Endothelial cell (in vitro differentiated cells): ENCODE data around the gene VAT1. TPM values are rescaled to one million over a fixed set of nuclear protein-coding genes. Genes with fewer than 3 reads are reported as not detected.
"Not testable (repeated sequence)": the region's sequence is repeated elsewhere in the genome, so short reads cannot be mapped to it uniquely, and the experiment has no call there.

ENCODE experiments used
- DNase-seq: peaks from one replicate; pipeline ENCODE4 v3.0.0; 2021; ENCODE audit warnings: low spot score
- H3K27ac Mint-ChIP-seq: one replicate; pipeline ENCODE4 v1.8.0; 2021; ENCODE audit warnings: mixed read lengths, inconsistent platforms; ENCODE audit not compliant: unreplicated experiment
- H3K27me3 Mint-ChIP-seq: one replicate; pipeline ENCODE4 v1.8.0; 2021; ENCODE audit warnings: mild to moderate bottlenecking, moderate library complexity, mixed read lengths, inconsistent platforms; ENCODE audit not compliant: unreplicated experiment
- H3K36me3 Mint-ChIP-seq: one replicate; pipeline ENCODE4 v1.8.0; 2021; ENCODE audit warnings: mild to moderate bottlenecking, low read depth, mixed read lengths, inconsistent platforms; ENCODE audit not compliant: unreplicated experiment
- H3K4me1 Mint-ChIP-seq: one replicate; pipeline ENCODE4 v1.8.0; 2021; ENCODE audit warnings: mild to moderate bottlenecking, mixed read lengths, inconsistent platforms; ENCODE audit not compliant: unreplicated experiment
- H3K4me3 Mint-ChIP-seq: one replicate; pipeline ENCODE4 v1.8.0; 2021; ENCODE audit warnings: mild to moderate bottlenecking, mixed read lengths, inconsistent platforms; ENCODE audit not compliant: unreplicated experiment
- H3K9me3 Mint-ChIP-seq: one replicate; pipeline ENCODE4 v1.8.0; 2021; ENCODE audit warnings: mixed read lengths, inconsistent platforms; ENCODE audit not compliant: unreplicated experiment
- total RNA-seq: library from RNA; stranded (reverse); fragmentation: NEBNext Ultra II Directional; extraction: Animal tissue kit (Norgen Biotek cat#: 25700); gene quantifications from one replicate; pipeline ENCODE4 v1.2.1, GENCODE V29; 2021; ENCODE audit not compliant: unreplicated experiment
- TF ChIP-seq, protein P1 (sequence below): fragments of 200-600 bp; sonication (generic); IDR thresholded peaks from one replicate; pipeline ENCODE4 v1.5.0; 2021; ENCODE audit warnings: antibody characterized with exemption; ENCODE audit not compliant: unreplicated experiment

Gene VAT1
- total RNA-seq, 1 donor from 2014 or later = 460 TPM

DNA sequence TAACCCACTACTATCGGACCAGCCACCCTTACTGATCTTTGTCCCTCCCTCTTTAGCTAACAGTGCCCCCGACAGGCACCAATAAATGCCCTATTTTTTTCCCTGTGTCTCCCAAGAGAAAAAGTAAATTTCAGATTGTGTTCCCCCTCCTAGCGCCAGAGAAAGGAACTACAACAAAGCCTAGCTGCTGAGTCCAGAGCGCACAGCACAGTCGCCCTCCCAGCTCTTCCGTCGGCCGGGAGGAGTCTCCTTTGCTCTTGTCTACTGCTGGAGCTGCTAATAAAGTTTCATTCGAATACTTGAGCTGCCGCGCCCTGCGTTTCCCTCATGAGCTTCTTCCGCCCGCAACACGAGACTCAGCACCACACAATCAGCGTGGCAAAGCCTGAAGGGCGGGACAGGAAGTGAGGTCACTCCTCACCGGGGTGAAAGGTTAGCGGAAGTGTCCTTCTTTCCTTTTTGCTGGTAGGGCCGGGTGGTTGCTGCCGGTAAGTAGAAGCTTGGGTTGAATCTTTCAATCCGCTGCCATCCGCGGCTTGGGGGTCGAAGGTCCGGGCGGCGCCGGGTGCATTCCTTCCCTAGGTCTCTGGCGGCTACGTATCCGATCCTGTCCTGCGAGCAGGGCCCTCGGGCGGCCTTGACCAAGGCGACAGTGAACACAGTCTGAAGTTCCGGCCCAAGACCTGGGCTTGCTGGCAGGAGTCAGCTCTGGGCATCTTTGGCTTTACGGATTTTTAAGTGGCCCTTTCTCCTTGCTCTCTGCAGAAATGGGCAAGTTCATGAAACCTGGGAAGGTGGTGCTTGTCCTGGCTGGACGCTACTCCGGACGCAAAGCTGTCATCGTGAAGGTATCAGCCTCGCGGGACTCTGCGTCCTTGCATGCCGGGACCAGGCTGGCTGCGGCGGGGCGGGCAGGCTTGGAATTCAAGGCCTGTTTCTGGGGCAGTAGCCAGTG lies 23.9 kb downstream of the VAT1 start, which contains the start of gene RPL27:
Gene RPL27, plus strand, starts transcription at position 436 of the 955 bp plus-strand sequence. Its CDS starts 332 bp downstream, at position 768.
- TF ChIP-seq, protein P1, sequence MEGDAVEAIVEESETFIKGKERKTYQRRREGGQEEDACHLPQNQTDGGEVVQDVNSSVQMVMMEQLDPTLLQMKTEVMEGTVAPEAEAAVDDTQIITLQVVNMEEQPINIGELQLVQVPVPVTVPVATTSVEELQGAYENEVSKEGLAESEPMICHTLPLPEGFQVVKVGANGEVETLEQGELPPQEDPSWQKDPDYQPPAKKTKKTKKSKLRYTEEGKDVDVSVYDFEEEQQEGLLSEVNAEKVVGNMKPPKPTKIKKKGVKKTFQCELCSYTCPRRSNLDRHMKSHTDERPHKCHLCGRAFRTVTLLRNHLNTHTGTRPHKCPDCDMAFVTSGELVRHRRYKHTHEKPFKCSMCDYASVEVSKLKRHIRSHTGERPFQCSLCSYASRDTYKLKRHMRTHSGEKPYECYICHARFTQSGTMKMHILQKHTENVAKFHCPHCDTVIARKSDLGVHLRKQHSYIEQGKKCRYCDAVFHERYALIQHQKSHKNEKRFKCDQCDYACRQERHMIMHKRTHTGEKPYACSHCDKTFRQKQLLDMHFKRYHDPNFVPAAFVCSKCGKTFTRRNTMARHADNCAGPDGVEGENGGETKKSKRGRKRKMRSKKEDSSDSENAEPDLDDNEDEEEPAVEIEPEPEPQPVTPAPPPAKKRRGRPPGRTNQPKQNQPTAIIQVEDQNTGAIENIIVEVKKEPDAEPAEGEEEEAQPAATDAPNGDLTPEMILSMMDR = peak; percentile 88
- H3K4me1 Mint-ChIP-seq = peaks cover 31% of the 10 kb centered on the region

DNA sequence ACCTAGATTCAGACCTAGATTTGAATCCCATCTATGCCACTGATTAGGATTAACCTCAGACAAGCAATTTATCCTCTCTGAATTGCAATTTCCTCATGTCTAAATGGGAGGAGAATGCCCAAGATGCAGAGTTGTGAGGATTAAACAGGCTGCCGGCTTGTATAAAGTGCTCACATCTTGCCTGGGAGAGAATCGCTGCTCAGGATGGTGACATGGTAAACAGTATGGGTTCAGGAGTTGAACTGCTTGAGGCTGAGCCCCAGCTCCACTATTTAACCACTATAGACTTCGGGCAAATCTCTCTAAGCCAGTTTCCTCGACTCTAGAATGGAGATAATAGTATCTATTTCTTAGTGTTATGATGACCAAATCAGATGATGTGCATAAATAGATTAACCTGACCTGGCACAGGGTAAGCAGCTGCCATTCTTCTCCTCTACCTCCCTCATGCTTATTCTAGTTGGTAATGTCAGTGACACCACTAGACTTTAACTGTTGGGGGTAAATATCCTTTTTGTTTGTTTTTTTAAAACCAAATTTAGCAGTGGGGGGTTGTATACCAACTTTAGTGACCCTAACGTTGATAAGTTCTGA lies 24.7 kb downstream of the VAT1 start:
- Mint-ChIP-seq H3K4me1 (peaks cover 31% of the 10 kb centered on the region), H3K9me3 (no peaks in the 10 kb centered on the region), H3K4me3 (peak overlapping the region; percentile 100), H3K36me3 (peaks cover 30% of the 10 kb centered on the region), H3K27ac (peak overlapping the region; percentile 99), H3K27me3 (peaks cover 3% of the 10 kb centered on the region)
- TF ChIP-seq, protein P1 = no peak
- DNase-seq = no peak

More for the DNA sequence above, 23.9 kb downstream of the VAT1 start, which contains the start of gene RPL27:
- Mint-ChIP-seq H3K27me3 (peaks cover 3% of the 10 kb centered on the region), H3K36me3 (peaks cover 25% of the 10 kb centered on the region), H3K4me3 (peak within 1 kb of the TSS; percentile 100), H3K27ac (peak within 1 kb of the TSS; percentile 99), H3K9me3 (no peaks in the 10 kb centered on the region)
- peak; percentile 92 for DNase-seq

DNA sequence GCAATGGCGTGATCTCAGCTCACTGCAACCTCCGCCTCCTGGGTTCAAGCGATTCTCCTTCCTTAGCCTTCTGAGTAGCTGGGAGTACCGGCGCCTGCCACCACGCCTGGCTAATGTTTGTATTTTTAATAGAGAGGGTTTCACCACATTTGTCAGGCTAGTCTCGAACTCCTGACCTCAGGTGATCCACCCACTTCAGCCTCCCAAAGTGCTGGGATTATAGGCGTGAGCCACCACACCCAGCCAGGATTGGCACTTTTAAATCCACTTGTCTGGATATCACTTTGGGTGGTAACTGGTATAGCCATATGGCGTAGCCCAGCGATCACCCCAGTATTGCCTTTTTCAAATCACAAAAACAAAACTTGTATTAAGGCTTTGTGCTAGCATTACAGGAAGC lies 28.3 kb downstream of the VAT1 start:
- peaks cover 23% of the 10 kb centered on the region for H3K4me1 Mint-ChIP-seq
- not testable (repeated sequence) for H3K4me3 Mint-ChIP-seq, DNase-seq, H3K27ac Mint-ChIP-seq, H3K9me3 Mint-ChIP-seq, H3K27me3 Mint-ChIP-seq
- peaks cover 35% of the 10 kb centered on the region for H3K36me3 Mint-ChIP-seq

DNA sequence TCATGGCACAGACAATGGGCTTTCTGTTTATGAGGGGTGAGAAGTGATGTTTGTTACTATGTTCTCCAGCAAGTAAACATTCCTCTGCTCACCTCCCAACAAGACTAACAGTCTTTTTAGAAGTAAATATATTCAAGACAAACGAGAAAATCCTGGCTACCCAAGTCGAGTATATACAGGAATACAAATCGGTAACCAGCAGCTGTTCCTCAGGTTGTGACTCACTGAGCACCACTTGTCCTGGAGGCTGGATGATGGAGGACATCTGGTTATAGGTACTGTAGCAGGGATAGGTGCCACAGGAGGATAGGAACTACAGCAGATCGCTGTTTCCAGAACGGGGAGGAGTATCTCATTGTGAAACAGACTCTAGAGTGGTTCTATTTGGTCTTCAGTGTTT lies 29.3 kb downstream of the VAT1 start:
- no peaks in the 10 kb centered on the region for H3K27me3 Mint-ChIP-seq
- no peak overlapping the region for H3K4me3 Mint-ChIP-seq
- no peak for DNase-seq
- TF ChIP-seq, protein P1 = no peak
- no peaks in the 10 kb centered on the region for H3K9me3 Mint-ChIP-seq
- H3K36me3 Mint-ChIP-seq = peaks cover 38% of the 10 kb centered on the region
- H3K4me1 Mint-ChIP-seq = peaks cover 17% of the 10 kb centered on the region
- H3K27ac Mint-ChIP-seq = no peak overlapping the region

DNA sequence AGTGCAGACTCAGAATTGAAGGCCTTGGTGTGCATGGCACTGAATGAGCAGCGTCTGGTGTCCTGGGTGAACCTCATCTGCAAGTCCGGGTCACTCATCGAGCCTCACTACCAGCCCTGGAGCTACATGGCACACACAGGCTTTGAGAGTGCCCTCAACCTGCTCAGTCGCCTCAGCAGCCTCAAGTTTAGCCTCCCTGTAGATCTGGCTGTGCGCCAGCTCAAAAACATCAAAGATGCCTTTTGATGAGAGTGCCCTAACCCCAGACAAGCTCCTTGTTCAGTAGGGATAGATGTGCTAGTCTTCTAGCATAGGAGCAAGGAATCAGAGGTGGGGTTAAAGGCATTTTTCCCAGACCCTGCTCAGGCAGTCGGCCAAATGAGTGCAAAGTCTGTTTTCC lies 30.7 kb downstream of the VAT1 start:
- no peak for DNase-seq
- TF ChIP-seq, protein P1 = no peak
- H3K4me1 Mint-ChIP-seq = peaks cover 9% of the 10 kb centered on the region
- H3K36me3 Mint-ChIP-seq = peaks cover 38% of the 10 kb centered on the region
- H3K27me3 Mint-ChIP-seq = no peaks in the 10 kb centered on the region
- no peaks in the 10 kb centered on the region for H3K9me3 Mint-ChIP-seq
- H3K4me3 Mint-ChIP-seq = peak overlapping the region; percentile 56
- no peak overlapping the region for H3K27ac Mint-ChIP-seq
